Liver (tissue), 9 donors: ENCODE data around the gene LTK. TPM values are rescaled to one million over a fixed set of nuclear protein-coding genes. Genes with fewer than 3 reads are reported as not detected.
A peak's percentile ranks its signal among the peaks of the same experiment; 100 is the strongest.

ENCODE experiments used
- DNase-seq: peaks from one replicate; pipeline ENCODE4 v3.0.0-alpha.2; 2017; ENCODE audit warnings: low spot score
- H3K27ac ChIP-seq, 2 donors: one replicate each; pipeline ENCODE4 v1.7.0; 2013; ENCODE audit warnings: inconsistent platforms in 2 of 2, low read length in 2 of 2, control low read depth in 1 of 2, low read depth in 1 of 2, mild to moderate bottlenecking in 1 of 2
- H3K27me3 ChIP-seq, 4 donors: one replicate each; pipeline versions ENCODE4 v1.6.1 to v1.7.0; 2013; ENCODE audit warnings: low read length in 3 of 4, inconsistent platforms in 1 of 4, mild to moderate bottlenecking in 1 of 4, moderate library complexity in 1 of 4; ENCODE audit not compliant: control insufficient read depth in 4 of 4, insufficient read depth in 4 of 4
- H3K36me3 ChIP-seq, 4 donors: one replicate each; pipeline versions ENCODE4 v1.6.1 to v1.7.0; 2013; ENCODE audit warnings: low read length in 3 of 4, mild to moderate bottlenecking in 3 of 4, low read depth in 1 of 4, moderate library complexity in 1 of 4; ENCODE audit not compliant: control insufficient read depth in 4 of 4, insufficient read depth in 3 of 4
- H3K4me1 ChIP-seq, 4 donors: one replicate each; pipeline versions ENCODE4 v1.6.1 to v1.7.0; 2013; ENCODE audit warnings: low read length in 3 of 4, mild to moderate bottlenecking in 3 of 4, moderate library complexity in 1 of 4; ENCODE audit not compliant: control insufficient read depth in 4 of 4, insufficient read depth in 4 of 4
- H3K4me3 ChIP-seq, 3 donors: one replicate each; pipeline versions ENCODE4 v1.6.1 to v1.7.0; 2013; ENCODE audit warnings: low read length in 3 of 3, control low read depth in 1 of 3, low read depth in 1 of 3, mild to moderate bottlenecking in 1 of 3
- H3K9ac ChIP-seq, 2 donors: one replicate each; pipeline ENCODE4 v1.7.0; 2013; ENCODE audit warnings: low read length in 2 of 2, mild to moderate bottlenecking in 2 of 2, moderate library complexity in 2 of 2, control low read depth in 1 of 2, low read depth in 1 of 2
- H3K9me3 ChIP-seq, 4 donors: one replicate each; pipeline versions ENCODE4 v1.6.1 to v1.7.0; 2013; ENCODE audit warnings: low read length in 3 of 4; ENCODE audit not compliant: control insufficient read depth in 4 of 4
- CTCF ChIP-seq: fragments of 150-350 bp; IDR thresholded peaks from 2 replicates; pipeline ENCODE4 v1.5.1; 2017; ENCODE audit warnings: improper control_type of control experiment, low read depth, low read length; ENCODE audit not compliant: missing input control
- EGR1 ChIP-seq, 2 donors: IDR thresholded peaks; 2 replicates each; pipeline ENCODE4 v1.6.1; 2016 to 2018; ENCODE audit warnings: antibody characterized with exemption in 2 of 2, low read depth in 2 of 2
- FOXA1 ChIP-seq: IDR thresholded peaks from 2 replicates; pipeline ENCODE4 v1.6.1; 2016; ENCODE audit warnings: antibody characterized with exemption
- FOXA2 ChIP-seq: IDR thresholded peaks from 2 replicates; pipeline ENCODE4 v1.6.1; 2016; ENCODE audit warnings: antibody characterized with exemption
- GABPA ChIP-seq, 2 donors: IDR thresholded peaks in 1 of 2; conservative IDR thresholded peaks in 1 of 2; 2 replicates each; pipeline ENCODE4 v1.6.1; 2016; ENCODE audit warnings: antibody characterized with exemption in 2 of 2, mild to moderate bottlenecking in 1 of 2, moderate library complexity in 1 of 2
- HNF4A ChIP-seq, 2 donors: conservative IDR thresholded peaks; 2 replicates each; pipeline ENCODE4 v1.6.1; 2016; ENCODE audit warnings: antibody characterized with exemption in 2 of 2, mild to moderate bottlenecking in 2 of 2
- HNF4G ChIP-seq: IDR thresholded peaks from 2 replicates; pipeline ENCODE4 v1.6.1; 2016; ENCODE audit warnings: antibody characterized with exemption
- JUND ChIP-seq, 2 donors: IDR thresholded peaks; 2 replicates each; pipeline ENCODE4 v1.6.1; 2016; ENCODE audit warnings: antibody characterized with exemption in 2 of 2
- MAX ChIP-seq: IDR thresholded peaks from 2 replicates; pipeline ENCODE4 v1.6.1; 2016; ENCODE audit warnings: antibody characterized with exemption
- RAD21 ChIP-seq, 2 donors: IDR thresholded peaks; 2 replicates each; pipeline ENCODE4 v1.6.1; 2016; ENCODE audit warnings: antibody characterized with exemption in 2 of 2, mild to moderate bottlenecking in 2 of 2
- RXRA ChIP-seq, 2 donors: IDR thresholded peaks; 2 replicates each; pipeline ENCODE4 v1.6.1; 2017 to 2018; ENCODE audit warnings: antibody characterized with exemption in 2 of 2, mild to moderate bottlenecking in 1 of 2
- TAF1 ChIP-seq: conservative IDR thresholded peaks from 2 replicates; pipeline ENCODE4 v1.6.1; 2016; ENCODE audit warnings: antibody characterized with exemption, mild to moderate bottlenecking
- YY1 ChIP-seq: IDR thresholded peaks from 2 replicates; pipeline ENCODE4 v1.6.1; 2016; ENCODE audit warnings: antibody characterized with exemption, mild to moderate bottlenecking
- WGBS: extraction: QIAGEN DNeasy Blood & Tissue Kit; methylation state at CpG from one replicate; pipeline ENCODE4 v1.1.7; 2013; 5-methylcytosine and 5-hydroxymethylcytosine counted together
- polyA plus RNA-seq, 2 donors: library from polyadenylated mRNA; stranded (reverse) in 1 of 2; unstranded in 1 of 2; fragments of 200-250 nt in 1 of 2; fragments of >200 nt in 1 of 2; fragmentation: Nextera tagmentation in 1 of 2; extraction: Ambion mirVana in 1 of 2; gene quantifications; one replicate each; pipeline versions ENCODE4 v1.2.1 to v1.2.3, GENCODE V29; 2013 to 2015
- total RNA-seq, 2 donors: library from RNA; depleted of rRNA; stranded (reverse); fragments of >200 nt; gene quantifications; one replicate each; pipeline ENCODE4 v1.2.3, GENCODE V29; 2014
- TF ChIP-seq, protein P1 (sequence below): IDR thresholded peaks from 2 replicates; pipeline ENCODE4 v1.6.1; 2016; ENCODE audit warnings: antibody characterized with exemption
- TF ChIP-seq, protein P2 (sequence below): IDR thresholded peaks from 2 replicates; pipeline ENCODE4 v1.6.1; 2016; ENCODE audit warnings: antibody characterized with exemption
- donor health status: healthy.
- donor health status: healthy.
- donor health status: healthy.
- donor health status: healthy.
- donor health status: healthy.

The LTK gene
- total and polyA plus RNA-seq, 4 donors, result 0.86 to 3.0 (median 2.0) TPM

GRCh38 chr15:41494190-41494921, 19.3 kb downstream of the LTK start:
- Histone ChIP-seq H3K4me3 (peak overlapping the region in 2 of 3 donors; percentile 14 to 71), H3K9me3 (no peaks in the 10 kb centered on the region), H3K36me3 (no peaks in the 10 kb centered on the region), H3K9ac (no peak overlapping the region), H3K27me3 (peaks cover 0 to 2% (median 0%) of the 10 kb centered on the region in 4 donors), H3K27ac (no peak overlapping the region), H3K4me1 (peaks cover 16 to 40% (median 31%) of the 10 kb centered on the region in 4 donors)
- DNase-seq, result peak; percentile 44
- TF ChIP-seq GABPA (IDR thresholded peaks at IDR 0.05 in 1 of 2, conservative IDR thresholded peaks at IDR 0.05 in 1 of 2), result no peak
- TF ChIP-seq JUND (IDR thresholded peaks at IDR 0.05), result no peak
- no peak for TF ChIP-seq TAF1
- TF ChIP-seq RAD21 (IDR thresholded peaks at IDR 0.05), result no peak
- TF ChIP-seq RXRA (IDR thresholded peaks at IDR 0.05), result no peak
- TF ChIP-seq, protein P1, sequence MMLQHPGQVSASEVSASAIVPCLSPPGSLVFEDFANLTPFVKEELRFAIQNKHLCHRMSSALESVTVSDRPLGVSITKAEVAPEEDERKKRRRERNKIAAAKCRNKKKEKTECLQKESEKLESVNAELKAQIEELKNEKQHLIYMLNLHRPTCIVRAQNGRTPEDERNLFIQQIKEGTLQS, result no peak
- no peak for TF ChIP-seq EGR1 (IDR thresholded peaks at IDR 0.05; ENCODE audit: low read depth in 2 of 2)
- no peak for TF ChIP-seq CTCF
- TF ChIP-seq, protein P2, sequence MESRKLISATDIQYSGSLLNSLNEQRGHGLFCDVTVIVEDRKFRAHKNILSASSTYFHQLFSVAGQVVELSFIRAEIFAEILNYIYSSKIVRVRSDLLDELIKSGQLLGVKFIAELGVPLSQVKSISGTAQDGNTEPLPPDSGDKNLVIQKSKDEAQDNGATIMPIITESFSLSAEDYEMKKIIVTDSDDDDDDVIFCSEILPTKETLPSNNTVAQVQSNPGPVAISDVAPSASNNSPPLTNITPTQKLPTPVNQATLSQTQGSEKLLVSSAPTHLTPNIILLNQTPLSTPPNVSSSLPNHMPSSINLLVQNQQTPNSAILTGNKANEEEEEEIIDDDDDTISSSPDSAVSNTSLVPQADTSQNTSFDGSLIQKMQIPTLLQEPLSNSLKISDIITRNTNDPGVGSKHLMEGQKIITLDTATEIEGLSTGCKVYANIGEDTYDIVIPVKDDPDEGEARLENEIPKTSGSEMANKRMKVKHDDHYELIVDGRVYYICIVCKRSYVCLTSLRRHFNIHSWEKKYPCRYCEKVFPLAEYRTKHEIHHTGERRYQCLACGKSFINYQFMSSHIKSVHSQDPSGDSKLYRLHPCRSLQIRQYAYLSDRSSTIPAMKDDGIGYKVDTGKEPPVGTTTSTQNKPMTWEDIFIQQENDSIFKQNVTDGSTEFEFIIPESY, result no peak
- TF ChIP-seq FOXA1, result no peak
- TF ChIP-seq MAX, result no peak
- WGBS, result 4% methylated on average over 77 of the region's 77 CpGs

DNA sequence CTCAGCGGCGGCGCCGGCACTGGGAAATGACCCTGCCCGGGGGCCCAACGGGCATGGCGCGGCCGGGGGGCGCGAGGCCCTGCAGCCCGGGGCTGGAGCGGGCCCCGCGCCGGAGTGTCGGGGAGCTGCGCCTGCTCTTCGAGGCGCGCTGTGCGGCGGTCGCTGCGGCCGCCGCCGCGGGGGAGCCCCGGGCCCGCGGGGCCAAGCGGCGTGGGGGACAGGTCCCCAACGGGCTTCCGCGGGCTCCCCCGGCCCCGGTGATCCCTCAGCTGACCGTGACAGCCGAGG, 19.8 kb downstream of the LTK start:
- TF ChIP-seq EGR1 (IDR thresholded peaks at IDR 0.05; ENCODE audit: low read depth in 2 of 2), result no peak
- TF ChIP-seq TAF1, result no peak
- no peak for TF ChIP-seq MAX
- no peak for TF ChIP-seq FOXA2
- no peak for TF ChIP-seq RAD21 (IDR thresholded peaks at IDR 0.05)
- no peak for TF ChIP-seq GABPA (IDR thresholded peaks at IDR 0.05 in 1 of 2, conservative IDR thresholded peaks at IDR 0.05 in 1 of 2)
- TF ChIP-seq YY1, result no peak
- TF ChIP-seq HNF4A (conservative IDR thresholded peaks at IDR 0.05), result no peak
- no peak for TF ChIP-seq FOXA1
- TF ChIP-seq HNF4G, result no peak
- H3K27ac ChIP-seq, result no peak overlapping the region
- peak overlapping the region in 2 of 3 donors; percentile 14 to 71 for H3K4me3 ChIP-seq
- no peaks in the 10 kb centered on the region for H3K36me3 ChIP-seq
- no peak overlapping the region for H3K9ac ChIP-seq
- H3K9me3 ChIP-seq, result no peaks in the 10 kb centered on the region
- under 1% methylated on average over 41 of the region's 41 CpGs for WGBS
- DNase-seq, result no peak
- H3K27me3 ChIP-seq, result no peaks in the 10 kb centered on the region
- H3K4me1 ChIP-seq, result peaks cover 16 to 40% (median 31%) of the 10 kb centered on the region in 4 donors
